Motor neuron (in vitro differentiated cells): ENCODE data around the gene C10orf105. TPM values are rescaled to one million over a fixed set of nuclear protein-coding genes. Genes with fewer than 3 reads are reported as not detected.

Experiments used
- ATAC-seq, 8 experiments: fragments of 200-7000 bp; cut with Tn5 transposase; replicated peaks in 6 of 8; 2 replicates each; pipeline ENCODE4 v1.8.0; 2021; ENCODE audit warnings: mild to moderate bottlenecking in 8 of 8, moderate library complexity in 8 of 8
- H3K27ac ChIP-seq, 2 donors: fragments of 250-450 bp; sonication (Bioruptor Pico); 2 replicates each; pipeline ENCODE4 v1.9.0; 2021; ENCODE audit warnings: antibody characterized with exemption in 2 of 2, mild to moderate bottlenecking in 2 of 2, moderate library complexity in 1 of 2
- H3K4me1 ChIP-seq, 2 donors: fragments of 250-450 bp; sonication (Bioruptor Pico); replicated peaks in 1 of 2; 2 replicates each; pipeline ENCODE4 v1.6.1; 2021; ENCODE audit warnings: antibody characterized with exemption in 2 of 2, mild to moderate bottlenecking in 2 of 2, moderate library complexity in 1 of 2
- H3K4me3 ChIP-seq, 5 donors: fragments of 250-450 bp; sonication (Bioruptor Pico); 2 replicates each; pipeline ENCODE4 v1.9.0; 2021; ENCODE audit warnings: antibody characterized with exemption in 5 of 5, mild to moderate bottlenecking in 5 of 5, moderate library complexity in 4 of 5
- WGBS, 10 experiments: fragments of 450-650 bp; shearing (Covaris generic); methylation state at CpG; one replicate each; pipeline ENCODE4 v1.0.0; 2022; 5-methylcytosine and 5-hydroxymethylcytosine counted together
- in situ Hi-C, 9 experiments: fragments of 400-800 bp; cut with MboI; loops; one replicate each; pipeline ENCODE4 v1.15.0; 2021; ENCODE audit warnings: low sequenced_read_pairs in 9 of 9, low pct_unique_long_range_greater_than_20kb in 2 of 9; ENCODE audit not compliant: unreplicated experiment in 9 of 9
- total RNA-seq, 8 experiments: library from RNA; unstranded; fragments of 300-600 nt; gene quantifications; 2 replicates each; pipeline versions ENCODE4 v1.2.3 to v1.2.4, GENCODE V29; 2022

The C10orf105 gene
- total RNA-seq, 8 experiments from 2014 or later, result 0.08 to 11.5 (median 1.2) TPM

DNA sequence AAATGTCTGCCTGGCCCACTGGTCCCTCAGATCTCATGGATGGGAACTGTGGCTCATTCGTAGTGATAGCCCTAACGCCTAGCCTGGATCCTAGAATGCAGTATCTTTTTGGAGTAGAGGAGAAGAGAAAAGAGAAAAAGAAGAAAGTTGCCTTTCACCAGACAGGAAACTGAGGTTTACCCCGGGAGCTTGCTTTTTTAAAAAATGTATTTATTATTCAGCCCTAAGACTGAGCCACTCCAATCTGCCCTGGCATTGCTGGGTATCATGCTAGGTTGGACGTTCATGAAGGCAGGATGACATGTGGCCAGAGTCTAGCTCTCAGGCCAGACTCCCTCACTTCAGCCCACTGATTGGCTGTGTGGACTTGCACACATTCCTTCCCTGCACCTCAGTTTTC lies 21.5 kb upstream of the C10orf105 start:
- no peak overlapping the region for H3K4me3 ChIP-seq
- ATAC-seq, result no peak
- peaks cover 0 to under 1% of the 10 kb centered on the region in 2 donors for H3K4me1 ChIP-seq
- WGBS, 10 experiments, result 14 to 100% (median 63%) methylated on average over 1 to 4 of the region's 4 CpGs; no CpG with 5 or more reads in 1 of the 10 experiments
- in situ Hi-C loops, result no loop called here
- no peak overlapping the region for H3K27ac ChIP-seq

- WGBS, 10 experiments, result 39 to 80% (median 65%) methylated on average over 1 to 8 of the region's 9 CpGs; no CpG with 5 or more reads in 3 of the 10 experiments
Measured at GRCh38 chr10:71740069-71740653, 20.6 kb upstream of the C10orf105 start.

GRCh38 chr10:71739358-71739900 lies 19.9 kb upstream of the C10orf105 start:
- Histone ChIP-seq H3K4me1 (no peaks in the 10 kb centered on the region), H3K4me3 (no peak overlapping the region), H3K27ac (no peak overlapping the region)
- in situ Hi-C loops, result no loop called here
- no peak for ATAC-seq
- 56 to 100% (median 80%) methylated on average over 1 to 2 of the region's 8 CpGs; no CpG with 5 or more reads in 5 of the 10 experiments for WGBS, 10 experiments

More at GRCh38 chr10:71740069-71740653, 20.6 kb upstream of the C10orf105 start:
- Histone ChIP-seq H3K4me1 (no peaks in the 10 kb centered on the region), H3K4me3 (no peak overlapping the region), H3K27ac (no peak overlapping the region)
- in situ Hi-C loops, result no loop called here
- ATAC-seq, result peak in 5 of 8 experiments; percentile 13 to 55 (median 34)

- ATAC-seq, result peak in 3 of 8 experiments; percentile 23 to 64 (median 44)
- Histone ChIP-seq H3K27ac (no peak overlapping the region), H3K4me1 (no peaks in the 10 kb centered on the region), H3K4me3 (no peak overlapping the region)
- WGBS, 10 experiments, result 0 to 90% (median 60%) methylated on average over 1 to 3 of the region's 3 CpGs; no CpG with 5 or more reads in 3 of the 10 experiments
- in situ Hi-C loops, result no loop called here
Measured at GRCh38 chr10:71737834-71738197, 18.2 kb upstream of the C10orf105 start.

GRCh38 chr10:71737001-71737833 lies 17.6 kb upstream of the C10orf105 start:
- H3K27ac ChIP-seq, result no peak overlapping the region
- WGBS, 10 experiments, result 0 to 100% (median 87%) methylated on average over 1 to 7 of the region's 12 CpGs
- in situ Hi-C loops, result no loop called here
- peak in 2 of 8 experiments; percentile 4 to 19 for ATAC-seq
- H3K4me1 ChIP-seq, result no peaks in the 10 kb centered on the region
- no peak overlapping the region for H3K4me3 ChIP-seq

DNA sequence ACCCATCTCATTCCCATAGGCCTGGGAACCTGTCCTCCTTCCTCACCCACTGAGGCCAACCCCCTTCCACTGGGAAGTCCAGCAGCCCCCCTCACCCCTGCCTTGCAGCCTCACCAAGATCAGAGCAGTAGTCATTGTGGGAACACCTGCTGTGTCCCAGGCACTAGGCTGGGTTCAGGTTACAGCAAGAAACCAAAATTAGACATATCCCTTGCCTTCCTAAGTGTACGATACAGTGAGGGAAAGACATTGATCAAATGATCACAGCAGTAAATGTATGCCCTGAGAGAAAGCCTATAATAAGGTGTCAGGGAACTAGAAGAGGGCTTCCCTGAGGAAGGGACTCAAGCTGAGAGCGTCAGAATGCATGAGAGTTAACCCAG lies 17.0 kb upstream of the C10orf105 start:
- Histone ChIP-seq H3K4me3 (no peak overlapping the region), H3K4me1 (no peaks in the 10 kb centered on the region), H3K27ac (no peak overlapping the region)
- ATAC-seq, result no peak
- 50 to 100% (median 72%) methylated on average over 1 to 2 of the region's 2 CpGs; no CpG with 5 or more reads in 5 of the 10 experiments for WGBS, 10 experiments
- in situ Hi-C loops, result no loop called here

GRCh38 chr10:71735709-71736569 lies 16.4 kb upstream of the C10orf105 start:
- Histone ChIP-seq H3K4me3 (no peak overlapping the region), H3K27ac (no peak overlapping the region), H3K4me1 (no peaks in the 10 kb centered on the region)
- in situ Hi-C loops, result no loop called here
- WGBS, 10 experiments, result 67 to 100% (median 92%) methylated on average over 1 to 12 of the region's 16 CpGs; no CpG with 5 or more reads in 5 of the 10 experiments
- ATAC-seq, result no peak

DNA sequence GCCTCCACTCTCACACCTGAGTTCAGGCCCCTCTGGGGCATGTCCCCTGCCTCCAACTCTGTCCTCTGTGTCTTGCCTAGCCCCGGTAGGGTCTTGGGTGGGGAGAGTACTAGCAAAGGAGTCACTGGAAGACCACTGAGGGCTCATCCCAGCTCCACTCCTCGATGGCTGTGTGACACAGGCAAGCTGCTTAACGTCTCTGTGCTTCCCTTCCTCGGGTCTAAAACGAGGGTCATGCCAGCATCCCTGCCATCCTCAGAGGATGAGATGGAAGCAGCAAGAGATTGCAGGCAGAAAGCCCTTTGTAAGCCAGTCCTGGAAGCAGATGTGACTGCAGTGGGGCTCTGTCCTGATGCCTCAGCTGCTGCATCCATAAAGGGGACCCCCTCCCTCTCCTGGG lies 15.2 kb upstream of the C10orf105 start:
- no peaks in the 10 kb centered on the region for H3K4me1 ChIP-seq
- in situ Hi-C loops, result no loop called here
- no peak overlapping the region for H3K27ac ChIP-seq
- no peak overlapping the region for H3K4me3 ChIP-seq
- 60 to 83% methylated on average over 1 to 3 of the region's 5 CpGs; no CpG with 5 or more reads in 8 of the 10 experiments for WGBS, 10 experiments
- no peak for ATAC-seq

GRCh38 chr10:71731791-71732190 lies 12.2 kb upstream of the C10orf105 start:
- H3K27ac ChIP-seq, result no peak overlapping the region
- 75 to 100% (median 98%) methylated on average over 1 to 5 of the region's 12 CpGs; no CpG with 5 or more reads in 6 of the 10 experiments for WGBS, 10 experiments
- peaks cover 16 to 23% of the 10 kb centered on the region in 2 donors for H3K4me1 ChIP-seq
- in situ Hi-C loops, result no loop called here
- H3K4me3 ChIP-seq, result no peak overlapping the region
- no peak for ATAC-seq

DNA sequence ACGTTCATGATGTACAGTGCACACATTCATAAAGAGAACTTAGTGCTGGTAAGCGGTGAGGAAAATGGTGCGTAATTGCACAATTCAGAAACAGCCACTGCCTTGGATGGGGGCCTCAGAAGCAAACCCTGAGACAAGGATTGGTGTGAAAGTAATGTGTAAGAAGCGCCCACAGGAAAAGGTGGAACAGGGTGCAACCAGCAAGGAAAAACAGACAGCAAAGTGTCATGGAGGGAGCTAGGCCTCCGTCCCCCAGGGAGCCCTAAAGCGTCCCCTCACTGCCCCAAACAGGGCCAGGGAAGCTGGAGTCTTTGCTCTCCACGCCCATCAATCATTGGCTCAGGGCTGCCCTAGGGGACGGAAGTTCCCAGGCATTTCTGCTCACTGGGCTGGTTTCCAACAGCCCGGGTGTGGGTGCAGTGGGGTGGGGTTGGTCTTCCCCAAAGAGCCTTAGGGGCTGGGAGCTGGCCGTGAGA lies 9.6 kb upstream of the C10orf105 start:
- in situ Hi-C loops, result no loop called here
- 10 to 86% (median 40%) methylated on average over 1 to 8 of the region's 10 CpGs; no CpG with 5 or more reads in 1 of the 10 experiments for WGBS, 10 experiments
- H3K4me3 ChIP-seq, result no peak overlapping the region
- no peak overlapping the region for H3K27ac ChIP-seq
- peak; percentile 31 to 79 (median 58) for ATAC-seq
- peaks cover 35 to 45% of the 10 kb centered on the region in 2 donors for H3K4me1 ChIP-seq

GRCh38 chr10:71727738-71728737 lies 8.5 kb upstream of the C10orf105 start:
- H3K27ac ChIP-seq, result peak overlapping the region in 1 of 2 donors; percentile 17
- peak in 6 of 8 experiments; percentile 28 to 63 (median 40) for ATAC-seq

More at GRCh38 chr10:71727738-71728737, 8.5 kb upstream of the C10orf105 start:
- Histone ChIP-seq H3K4me1 (peaks cover 35 to 45% of the 10 kb centered on the region in 2 donors), H3K4me3 (no peak overlapping the region)
- 0 to 100% (median 85%) methylated on average over 1 to 5 of the region's 8 CpGs; no CpG with 5 or more reads in 5 of the 10 experiments for WGBS, 10 experiments
- in situ Hi-C loops, result no loop called here
